OCI-LY3 (cell line): ENCODE measurements around the gene KLHL25.

Experiments
- CTCF ChIP-seq: fragments of 200-600, 300-600 bp; sonication (generic); IDR thresholded peaks from 2 replicates; pipeline ENCODE4 v1.5.1; 2014; ENCODE audit warnings: antibody characterized with exemption, low read length, low read depth
- EZH2phosphoT487 ChIP-seq: fragments of 200-600 bp; shearing (Covaris generic); IDR thresholded peaks from 2 replicates; pipeline ENCODE4 v1.6.1; 2018; ENCODE audit warnings: antibody characterized with exemption, mixed run types, low read depth

GRCh38 chr15:85767785-85768529 is 26.8 kb downstream of the KLHL25 start:
- TF ChIP-seq CTCF (no peak), EZH2phosphoT487 (no peak)
